ENCODE results near the gene FAM78A.
A peak's percentile ranks its signal among the peaks of the same experiment; 100 is the strongest.

The FAM78A gene

DNA sequence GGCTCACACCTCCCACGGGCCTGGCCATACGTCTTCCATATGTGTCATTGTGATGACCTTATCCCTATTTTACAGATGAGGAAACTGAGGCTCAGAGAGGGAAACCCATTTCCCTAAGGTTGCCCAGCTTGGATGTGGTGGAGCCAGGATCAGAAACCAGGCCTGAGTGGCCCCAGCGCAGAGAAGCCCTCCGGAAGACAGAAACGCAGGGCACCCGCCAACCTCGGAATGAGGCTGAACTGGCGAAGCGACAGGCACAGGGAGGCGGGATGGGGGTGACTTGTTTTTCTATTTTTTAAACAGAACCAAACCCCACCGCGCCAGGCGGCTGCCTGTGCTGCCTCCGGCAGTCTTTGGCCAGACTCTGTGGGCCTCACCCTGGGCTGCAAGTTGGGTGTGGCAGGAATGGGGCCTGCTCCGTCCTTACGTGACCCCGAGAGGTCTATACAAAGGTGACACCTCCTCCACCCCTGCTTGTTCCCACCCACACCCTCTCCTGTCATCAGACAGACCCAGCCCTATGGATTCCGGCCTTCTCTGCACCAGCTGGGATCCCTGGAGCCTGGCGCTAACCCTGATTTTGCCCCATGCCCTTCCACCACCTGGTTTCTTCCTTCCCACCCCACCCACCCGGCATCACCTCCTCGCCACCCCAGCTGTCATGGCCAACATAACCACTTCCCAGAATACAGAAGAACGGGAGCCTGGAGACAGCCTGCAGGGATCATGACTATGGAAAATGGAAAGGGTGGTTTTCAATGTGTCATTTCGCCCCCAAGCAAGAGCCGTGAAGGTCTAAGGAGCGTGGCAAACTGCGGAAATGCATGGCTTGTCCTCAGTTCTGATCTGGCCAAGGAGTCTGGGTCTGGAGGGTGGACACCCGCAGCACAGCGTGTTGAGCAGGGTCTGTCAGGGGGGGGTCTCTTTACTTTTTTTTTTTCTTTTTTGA is 36.8 kb upstream of the FAM78A start:
- WGBS (ENCODE audit: insufficient coverage): 100% methylated on average over 11 of the region's 28 CpGs
- H3K4me1 ChIP-seq (ENCODE audit: control extremely low read depth in 1 of 4, control insufficient read depth in 4 of 4, insufficient read depth in 4 of 4, low read length in 3 of 4): peaks cover 0 to 9% (median 7%) of the 10 kb centered on the region in 4 experiments
- H3K27me3 ChIP-seq (replicated peaks in 2 of 5; ENCODE audit: control insufficient read depth in 4 of 5, insufficient read depth in 5 of 5, low read length in 4 of 5): no peaks in the 10 kb centered on the region
- H3K4me3 ChIP-seq (ENCODE audit: control insufficient read depth in 1 of 7, extremely low read depth in 1 of 7, insufficient read depth in 4 of 7, low read depth in 2 of 7, low read length in 6 of 7): no peak overlapping the region
- DNase-seq: no peak
- H3K36me3 ChIP-seq (ENCODE audit: control insufficient read depth in 4 of 4, insufficient read depth in 4 of 4, low read length in 3 of 4): no peaks in the 10 kb centered on the region
- H3K27ac ChIP-seq (ENCODE audit: insufficient read depth in 1 of 2, low read depth in 1 of 2, low read length in 2 of 2, poor library complexity in 1 of 2, severe bottlenecking in 2 of 2): no peak overlapping the region
- H3K9me3 ChIP-seq (ENCODE audit: control extremely low read depth in 1 of 5, control insufficient read depth in 4 of 5, insufficient read depth in 2 of 5, low read depth in 1 of 5, low read length in 4 of 5): no peaks in the 10 kb centered on the region
- ChIA-PET POLR2A (no interaction called here), CTCF (interaction anchor here (0.9 kb wide), 1 partner anchor 11 kb away, joined by 3 read pairs; no protein-coding TSS in a partner anchor)

DNA sequence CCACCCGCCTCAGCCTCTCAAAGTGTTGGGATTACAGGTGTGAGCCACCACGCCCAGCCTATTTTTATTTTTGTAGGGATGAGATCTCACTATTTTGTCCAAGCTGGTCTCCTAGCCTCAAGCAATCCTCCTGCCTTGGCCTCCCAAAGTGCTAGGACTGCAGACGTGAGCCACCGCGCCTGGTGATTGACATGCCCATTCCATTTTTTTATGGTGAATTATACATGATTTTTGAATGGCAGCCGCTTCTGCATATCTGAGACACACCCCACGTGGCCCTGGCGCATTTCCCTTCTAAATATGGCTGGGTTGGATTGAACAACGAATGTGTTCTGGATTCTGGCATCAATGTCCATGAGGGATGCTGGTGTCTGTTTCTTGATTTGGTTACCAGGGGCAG is 35.9 kb upstream of the FAM78A start:
- Histone ChIP-seq H3K27ac (ENCODE audit: insufficient read depth in 1 of 2, low read depth in 1 of 2, low read length in 2 of 2, poor library complexity in 1 of 2, severe bottlenecking in 2 of 2) (no peak overlapping the region), H3K9me3 (ENCODE audit: control extremely low read depth in 1 of 5, control insufficient read depth in 4 of 5, insufficient read depth in 2 of 5, low read depth in 1 of 5, low read length in 4 of 5) (no peaks in the 10 kb centered on the region), H3K27me3 (replicated peaks in 2 of 5; ENCODE audit: control insufficient read depth in 4 of 5, insufficient read depth in 5 of 5, low read length in 4 of 5) (no peaks in the 10 kb centered on the region), H3K36me3 (ENCODE audit: control insufficient read depth in 4 of 4, insufficient read depth in 4 of 4, low read length in 3 of 4) (no peaks in the 10 kb centered on the region), H3K4me1 (ENCODE audit: control extremely low read depth in 1 of 4, control insufficient read depth in 4 of 4, insufficient read depth in 4 of 4, low read length in 3 of 4) (peaks cover 0 to 9% (median 7%) of the 10 kb centered on the region in 4 experiments), H3K4me3 (ENCODE audit: control insufficient read depth in 1 of 7, extremely low read depth in 1 of 7, insufficient read depth in 4 of 7, low read depth in 2 of 7, low read length in 6 of 7) (no peak overlapping the region)
- CTCF ChIA-PET: interaction anchor here (0.9 to 1.1 kb wide), 2 partner anchors 12 to 15 kb away, joined by 3 read pairs; no protein-coding TSS in a partner anchor
- DNase-seq: no peak
- WGBS (ENCODE audit: insufficient coverage): 97% methylated on average over 9 of the region's 9 CpGs
- POLR2A ChIA-PET: interaction anchor here (0.6 kb wide), 1 partner anchor 144 kb away, joined by 4 read pairs; no protein-coding TSS in a partner anchor

DNA sequence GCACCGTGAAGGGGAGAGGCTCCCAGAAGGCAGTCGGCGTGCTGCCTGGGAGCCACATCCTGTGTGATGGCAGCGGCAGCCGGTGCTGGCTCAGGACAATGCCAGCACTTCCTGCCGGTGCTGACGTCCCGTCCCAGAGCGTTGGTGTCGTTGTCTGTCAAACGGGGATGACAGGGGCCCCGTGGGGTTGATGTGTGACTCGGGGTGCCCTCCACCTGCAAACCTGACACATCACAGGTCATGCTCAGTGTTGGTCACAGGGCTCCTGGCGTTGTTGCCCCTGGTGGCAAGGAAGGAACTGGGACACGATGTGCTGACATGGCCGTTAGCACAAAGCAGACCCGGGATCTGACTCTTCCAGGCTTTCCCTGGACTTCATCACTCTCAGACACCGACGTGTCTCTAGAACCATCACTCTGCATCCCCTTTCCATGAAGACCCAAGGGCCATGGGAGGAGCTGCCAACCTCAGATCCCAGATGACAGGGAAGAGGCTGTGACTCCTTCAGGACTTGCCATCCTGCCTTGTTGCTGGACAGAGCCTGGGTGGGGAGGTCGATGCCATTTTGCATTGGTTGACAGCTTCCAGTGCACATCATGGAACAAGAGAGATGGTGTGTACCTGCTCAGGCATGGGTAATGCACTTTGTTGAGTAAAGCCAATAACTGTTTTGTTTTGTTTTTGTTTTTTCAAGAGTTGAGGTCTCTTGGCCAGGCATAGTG is 34.7 kb upstream of the FAM78A start:
- WGBS (ENCODE audit: insufficient coverage): 19% methylated on average over 19 of the region's 20 CpGs
- Histone ChIP-seq H3K27me3 (replicated peaks in 2 of 5; ENCODE audit: control insufficient read depth in 4 of 5, insufficient read depth in 5 of 5, low read length in 4 of 5) (no peaks in the 10 kb centered on the region), H3K4me3 (ENCODE audit: control insufficient read depth in 1 of 7, extremely low read depth in 1 of 7, insufficient read depth in 4 of 7, low read depth in 2 of 7, low read length in 6 of 7) (peak overlapping the region in 3 of 7 experiments; percentile 33 to 68 (median 33)), H3K27ac (ENCODE audit: insufficient read depth in 1 of 2, low read depth in 1 of 2, low read length in 2 of 2, poor library complexity in 1 of 2, severe bottlenecking in 2 of 2) (no peak overlapping the region), H3K36me3 (ENCODE audit: control insufficient read depth in 4 of 4, insufficient read depth in 4 of 4, low read length in 3 of 4) (no peaks in the 10 kb centered on the region), H3K9me3 (ENCODE audit: control extremely low read depth in 1 of 5, control insufficient read depth in 4 of 5, insufficient read depth in 2 of 5, low read depth in 1 of 5, low read length in 4 of 5) (no peaks in the 10 kb centered on the region), H3K4me1 (ENCODE audit: control extremely low read depth in 1 of 4, control insufficient read depth in 4 of 4, insufficient read depth in 4 of 4, low read length in 3 of 4) (peaks cover 0 to 9% (median 7%) of the 10 kb centered on the region in 4 experiments)
- POLR2A ChIA-PET: no interaction called here
- DNase-seq: peak in 2 of 3 donors; percentile 28 to 48
- CTCF ChIA-PET: interaction anchor here (0.7 to 1.1 kb wide), 4 partner anchors 13 to 112 kb away, joined by 3 to 4 read pairs (median 3); no protein-coding TSS in a partner anchor

DNA sequence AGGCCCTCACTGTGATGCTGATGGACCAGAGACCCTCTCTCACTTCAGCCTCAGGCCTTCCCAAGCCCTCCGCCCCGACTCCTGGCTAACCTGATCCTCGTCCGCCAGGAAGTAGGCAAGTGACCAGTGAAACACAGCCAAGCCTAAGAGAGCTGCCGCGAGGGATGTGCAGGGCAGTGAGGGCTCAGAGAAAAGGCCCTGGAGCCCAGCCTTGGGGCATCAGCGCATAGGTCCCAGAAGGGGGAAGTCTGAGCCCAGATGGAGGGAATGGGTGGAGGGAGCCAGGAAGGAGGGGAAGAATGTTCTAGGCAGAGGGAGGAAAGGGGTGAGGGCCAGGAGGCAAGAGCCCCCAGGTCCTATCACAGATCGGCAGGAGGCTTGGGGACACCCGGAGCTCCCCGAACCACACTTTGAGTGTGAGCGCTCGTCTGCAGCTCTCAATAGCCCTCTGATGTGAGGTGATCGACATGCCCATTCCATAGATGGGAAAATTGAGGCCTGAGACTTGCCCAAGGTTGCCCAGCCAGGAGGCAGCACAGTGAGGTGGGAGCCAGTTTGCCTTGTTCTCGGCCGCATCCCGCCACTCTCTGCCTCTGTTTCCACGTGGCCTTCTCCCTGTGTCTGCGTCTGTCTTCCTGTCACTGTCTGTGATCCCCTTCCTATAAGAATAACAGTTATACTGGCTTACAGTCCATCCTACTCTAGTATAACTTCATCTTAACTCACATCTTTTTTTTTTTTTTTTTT is 33.4 kb upstream of the FAM78A start:
- Histone ChIP-seq H3K36me3 (ENCODE audit: control insufficient read depth in 4 of 4, insufficient read depth in 4 of 4, low read length in 3 of 4) (no peaks in the 10 kb centered on the region), H3K9me3 (ENCODE audit: control extremely low read depth in 1 of 5, control insufficient read depth in 4 of 5, insufficient read depth in 2 of 5, low read depth in 1 of 5, low read length in 4 of 5) (no peaks in the 10 kb centered on the region), H3K27ac (ENCODE audit: insufficient read depth in 1 of 2, low read depth in 1 of 2, low read length in 2 of 2, poor library complexity in 1 of 2, severe bottlenecking in 2 of 2) (no peak overlapping the region), H3K27me3 (replicated peaks in 2 of 5; ENCODE audit: control insufficient read depth in 4 of 5, insufficient read depth in 5 of 5, low read length in 4 of 5) (no peaks in the 10 kb centered on the region), H3K4me3 (ENCODE audit: control insufficient read depth in 1 of 7, extremely low read depth in 1 of 7, insufficient read depth in 4 of 7, low read depth in 2 of 7, low read length in 6 of 7) (no peak overlapping the region), H3K4me1 (ENCODE audit: control extremely low read depth in 1 of 4, control insufficient read depth in 4 of 4, insufficient read depth in 4 of 4, low read length in 3 of 4) (peaks cover 0 to 9% (median 7%) of the 10 kb centered on the region in 4 experiments)
- ChIA-PET POLR2A (no interaction called here), CTCF (interaction anchor here (0.7 to 1.0 kb wide), 3 partner anchors 12 to 111 kb away, joined by 3 to 4 read pairs (median 3); no protein-coding TSS in a partner anchor)
- DNase-seq: no peak
- 94% methylated on average over 18 of the region's 18 CpGs for WGBS (ENCODE audit: insufficient coverage)

DNA sequence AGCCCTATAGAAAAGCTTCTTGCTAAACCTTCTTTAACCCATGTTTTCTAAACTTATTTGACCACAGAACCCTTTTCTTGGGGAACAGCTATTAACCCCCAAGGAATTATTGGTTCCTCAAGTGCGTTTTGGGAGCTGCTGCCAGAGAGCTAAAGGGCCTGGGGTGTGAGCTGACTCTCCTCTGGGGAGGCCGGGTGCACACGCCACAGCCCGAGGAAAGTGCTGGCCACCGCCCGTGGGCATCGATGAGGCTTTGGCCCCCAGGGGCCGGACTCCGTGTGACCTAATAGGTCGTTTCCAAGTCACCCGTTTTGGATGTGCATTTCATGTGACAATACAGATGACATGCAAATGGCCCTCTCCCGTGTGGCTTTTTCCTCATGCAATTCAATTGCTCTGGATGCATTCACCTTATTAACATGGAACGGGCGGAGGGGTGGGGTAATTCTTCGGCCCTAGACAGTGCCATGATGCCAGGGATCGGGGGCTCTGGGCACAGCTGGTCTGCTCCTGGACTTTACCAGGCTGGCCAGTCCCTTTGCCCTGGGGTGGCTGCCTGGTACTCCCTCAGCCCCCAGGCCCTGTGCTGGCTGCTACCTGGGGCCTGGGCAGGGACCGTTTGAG is 32.7 kb upstream of the FAM78A start:
- Histone ChIP-seq H3K4me1 (ENCODE audit: control extremely low read depth in 1 of 4, control insufficient read depth in 4 of 4, insufficient read depth in 4 of 4, low read length in 3 of 4) (peaks cover 0 to 9% (median 7%) of the 10 kb centered on the region in 4 experiments), H3K27me3 (replicated peaks in 2 of 5; ENCODE audit: control insufficient read depth in 4 of 5, insufficient read depth in 5 of 5, low read length in 4 of 5) (no peaks in the 10 kb centered on the region), H3K27ac (ENCODE audit: insufficient read depth in 1 of 2, low read depth in 1 of 2, low read length in 2 of 2, poor library complexity in 1 of 2, severe bottlenecking in 2 of 2) (no peak overlapping the region), H3K36me3 (ENCODE audit: control insufficient read depth in 4 of 4, insufficient read depth in 4 of 4, low read length in 3 of 4) (no peaks in the 10 kb centered on the region), H3K4me3 (ENCODE audit: control insufficient read depth in 1 of 7, extremely low read depth in 1 of 7, insufficient read depth in 4 of 7, low read depth in 2 of 7, low read length in 6 of 7) (no peak overlapping the region), H3K9me3 (ENCODE audit: control extremely low read depth in 1 of 5, control insufficient read depth in 4 of 5, insufficient read depth in 2 of 5, low read depth in 1 of 5, low read length in 4 of 5) (no peaks in the 10 kb centered on the region)
- 96% methylated on average over 16 of the region's 17 CpGs for WGBS (ENCODE audit: insufficient coverage)
- CTCF ChIA-PET: interaction anchor here (1.0 kb wide), 1 partner anchor 20 kb away, joined by 3 read pairs; no protein-coding TSS in a partner anchor
- no peak for DNase-seq
- POLR2A ChIA-PET: no interaction called here

DNA sequence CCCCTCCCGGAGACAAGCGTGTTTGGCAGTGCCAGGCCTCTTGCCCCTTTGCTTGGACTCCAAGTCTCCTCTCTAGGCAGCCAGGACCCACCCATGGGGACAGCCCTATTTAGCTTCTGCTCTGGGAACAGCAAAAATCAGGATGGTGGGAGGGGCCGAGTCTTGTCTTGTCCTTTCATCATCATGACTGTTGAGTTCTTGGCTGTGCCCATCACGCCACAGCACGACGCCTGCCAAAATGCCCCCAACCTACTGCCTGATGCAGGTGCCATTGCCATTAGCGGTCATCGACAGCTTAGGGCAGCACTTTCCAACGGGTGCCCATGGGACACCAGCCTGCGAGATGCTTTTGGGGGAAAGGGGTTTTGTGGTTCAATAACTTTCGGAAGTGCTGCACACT is 32.1 kb upstream of the FAM78A start:
- Histone ChIP-seq H3K9me3 (ENCODE audit: control extremely low read depth in 1 of 5, control insufficient read depth in 4 of 5, insufficient read depth in 2 of 5, low read depth in 1 of 5, low read length in 4 of 5) (no peaks in the 10 kb centered on the region), H3K27ac (ENCODE audit: insufficient read depth in 1 of 2, low read depth in 1 of 2, low read length in 2 of 2, poor library complexity in 1 of 2, severe bottlenecking in 2 of 2) (no peak overlapping the region), H3K4me1 (ENCODE audit: control extremely low read depth in 1 of 4, control insufficient read depth in 4 of 4, insufficient read depth in 4 of 4, low read length in 3 of 4) (peaks cover 0 to 9% (median 7%) of the 10 kb centered on the region in 4 experiments), H3K27me3 (replicated peaks in 2 of 5; ENCODE audit: control insufficient read depth in 4 of 5, insufficient read depth in 5 of 5, low read length in 4 of 5) (no peaks in the 10 kb centered on the region), H3K36me3 (ENCODE audit: control insufficient read depth in 4 of 4, insufficient read depth in 4 of 4, low read length in 3 of 4) (no peaks in the 10 kb centered on the region), H3K4me3 (ENCODE audit: control insufficient read depth in 1 of 7, extremely low read depth in 1 of 7, insufficient read depth in 4 of 7, low read depth in 2 of 7, low read length in 6 of 7) (no peak overlapping the region)
- ChIA-PET CTCF (interaction anchor here (1.0 kb wide), 1 partner anchor 20 kb away, joined by 3 read pairs; no protein-coding TSS in a partner anchor), POLR2A (no interaction called here)
- DNase-seq: no peak
- 96% methylated on average over 11 of the region's 11 CpGs for WGBS (ENCODE audit: insufficient coverage)
